ENCODE measurements around the gene SLC3A2.
"Not testable (repeated sequence)": the region's sequence is repeated elsewhere in the genome, so short reads cannot be mapped to it uniquely, and the experiment has no call there.

Gene SLC3A2

GRCh38 chr11:62933285-62933684 is 52.6 kb downstream of the SLC3A2 start:
- DNase-seq: no peak

- DNase-seq: no peak
Measured at GRCh38 chr11:62933750-62934495, 53.2 kb downstream of the SLC3A2 start.

GRCh38 chr11:62934496-62934785 is 53.7 kb downstream of the SLC3A2 start:
- no peak for DNase-seq

- not testable (repeated sequence) for DNase-seq
Measured at GRCh38 chr11:62937528-62937927, 56.8 kb downstream of the SLC3A2 start.

All from NCI-H1417 treated with DMSO at 0.1 percent for 48 hours (cell line).